ENCODE data around the gene ARHGAP26. TPM values are rescaled to one million over a fixed set of nuclear protein-coding genes. Genes with fewer than 3 reads are reported as not detected.

Gene ARHGAP26
- total and polyA plus RNA-seq, 2 of the 4 experiments (the other 2 are of a cell fraction): 0.54 to 0.56 TPM

DNA sequence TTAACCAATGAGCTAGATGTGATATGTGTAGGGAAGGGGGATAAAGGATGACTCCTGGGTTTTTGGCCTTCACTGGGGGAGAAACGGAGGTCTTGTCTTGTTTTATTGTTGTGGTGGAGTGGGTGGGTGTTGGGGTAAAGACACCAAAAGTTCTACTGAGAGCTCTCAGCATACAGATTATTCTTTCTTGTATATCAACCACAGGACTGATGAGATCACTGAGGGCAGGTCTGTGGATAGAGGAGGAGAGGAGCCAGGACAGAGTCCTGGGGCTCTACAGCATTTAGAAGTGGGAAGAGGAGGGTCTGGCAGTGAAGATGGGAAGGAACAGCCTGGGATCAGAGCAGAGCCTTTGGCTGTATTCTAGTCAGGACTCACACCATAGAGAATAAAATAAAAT is 310.8 kb downstream of the ARHGAP26 start:
- Histone ChIP-seq H2AK5ac (ENCODE audit: low read depth, low read length) (no peak overlapping the region), H3K14ac (replicated peaks; ENCODE audit: low read depth, low read length) (no peak overlapping the region), H4K91ac (ENCODE audit: insufficient read depth, low read depth, low read length) (no peak overlapping the region), H3K4me2 (ENCODE audit: low read depth, low read length) (no peak overlapping the region), H3K56ac (ENCODE audit: extremely low read depth, insufficient read depth, low read length) (no peak overlapping the region), H3K9me3 (ENCODE audit: control insufficient read depth, insufficient read depth, low read length) (no peaks in the 10 kb centered on the region), H3K27me3 (ENCODE audit: control insufficient read depth, insufficient read depth, low read length) (no peaks in the 10 kb centered on the region), H2BK20ac (ENCODE audit: low read depth, low read length) (no peak overlapping the region), H3K27ac (ENCODE audit: insufficient read depth, low read length) (no peak overlapping the region), H3K9ac (ENCODE audit: low read depth, low read length) (no peak overlapping the region), H3K4me1 (ENCODE audit: control insufficient read depth, insufficient read depth, low read length) (peaks cover 3% of the 10 kb centered on the region; the same call in 1 of the 2 replicates), H3K23ac (ENCODE audit: low read depth, low read length) (no peak overlapping the region), H2AFZ (replicated peaks; ENCODE audit: low read length, poor library complexity) (no peak overlapping the region), H3K4ac (ENCODE audit: low read depth, low read length) (no peak overlapping the region), H3K79me1 (ENCODE audit: low read depth in 1 of 2, low read length in 2 of 2) (no peaks in the 10 kb centered on the region), H2BK120ac (ENCODE audit: low read depth, low read length) (no peak overlapping the region), H4K20me1 (ENCODE audit: insufficient read depth, low read length) (no peaks in the 10 kb centered on the region), H4K5ac (ENCODE audit: low read depth, low read length) (no peak overlapping the region), H2AK9ac (replicated peaks; ENCODE audit: low read depth, low read length, poor library complexity) (no peak overlapping the region), H3K9me1 (ENCODE audit: insufficient read depth, low read length) (no peaks in the 10 kb centered on the region), H3K4me3 (ENCODE audit: insufficient read depth, low read depth, low read length) (no peak overlapping the region), H2BK5ac (ENCODE audit: low read depth, low read length, poor library complexity, severe bottlenecking) (no peak overlapping the region), H3K36me3 (ENCODE audit: control insufficient read depth, insufficient read depth, low read length) (no peaks in the 10 kb centered on the region), H3K18ac (ENCODE audit: low read depth, low read length) (no peak overlapping the region), H4K8ac (ENCODE audit: low read depth in 2 of 2, low read length in 2 of 2) (no peak overlapping the region), H2BK15ac (ENCODE audit: low read depth, low read length) (no peak overlapping the region)
- BruUV-seq (replicated peaks): no TSS peak
- WGBS, 2 experiments (ENCODE audit: extremely low coverage in 2 of 2, insufficient read length in 1 of 2): no CpG with 5 or more reads among the region's 1 CpG
- in situ Hi-C loops (cut with MboI; ENCODE audit: low sequenced_read_pairs) (no loop called here), dilution Hi-C loops (cut with HindIII; ENCODE audit: low sequenced_read_pairs, unreplicated experiment) (no loop called here), intact Hi-C loops (cut with micrococcal nuclease) (no loop called here)
- ChIA-PET POLR2A (ENCODE audit: unreplicated experiment) (no interaction called here), CTCF (no interaction called here)
- DNase-seq (no peak), ATAC-seq (ENCODE audit: low read depth) (no peak)
- no peak for TF ChIP-seq MAZ (IDR thresholded peaks at IDR 0.05; ENCODE audit: borderline replicate concordance, low read depth, low read length)
- TF ChIP-seq NFE2L2 (IDR thresholded peaks at IDR 0.05; ENCODE audit: low read depth, low read length): no peak
- TF ChIP-seq FOS (IDR thresholded peaks at IDR 0.05; ENCODE audit: low read depth, low read length): no peak
- no peak for TF ChIP-seq CEBPB (IDR thresholded peaks at IDR 0.05; ENCODE audit: low read depth, low read length)
- TF ChIP-seq, protein P1, sequence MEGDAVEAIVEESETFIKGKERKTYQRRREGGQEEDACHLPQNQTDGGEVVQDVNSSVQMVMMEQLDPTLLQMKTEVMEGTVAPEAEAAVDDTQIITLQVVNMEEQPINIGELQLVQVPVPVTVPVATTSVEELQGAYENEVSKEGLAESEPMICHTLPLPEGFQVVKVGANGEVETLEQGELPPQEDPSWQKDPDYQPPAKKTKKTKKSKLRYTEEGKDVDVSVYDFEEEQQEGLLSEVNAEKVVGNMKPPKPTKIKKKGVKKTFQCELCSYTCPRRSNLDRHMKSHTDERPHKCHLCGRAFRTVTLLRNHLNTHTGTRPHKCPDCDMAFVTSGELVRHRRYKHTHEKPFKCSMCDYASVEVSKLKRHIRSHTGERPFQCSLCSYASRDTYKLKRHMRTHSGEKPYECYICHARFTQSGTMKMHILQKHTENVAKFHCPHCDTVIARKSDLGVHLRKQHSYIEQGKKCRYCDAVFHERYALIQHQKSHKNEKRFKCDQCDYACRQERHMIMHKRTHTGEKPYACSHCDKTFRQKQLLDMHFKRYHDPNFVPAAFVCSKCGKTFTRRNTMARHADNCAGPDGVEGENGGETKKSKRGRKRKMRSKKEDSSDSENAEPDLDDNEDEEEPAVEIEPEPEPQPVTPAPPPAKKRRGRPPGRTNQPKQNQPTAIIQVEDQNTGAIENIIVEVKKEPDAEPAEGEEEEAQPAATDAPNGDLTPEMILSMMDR (conservative IDR thresholded peaks at IDR 0.05; ENCODE audit: low read depth, low read length): no peak
- TF ChIP-seq MXI1 (IDR thresholded peaks at IDR 0.05; ENCODE audit: borderline replicate concordance, low read depth, low read length): no peak
- no peak for TF ChIP-seq CHD1 (IDR thresholded peaks at IDR 0.05; ENCODE audit: low read depth, low read length)
- no peak for TF ChIP-seq RFX5 (IDR thresholded peaks at IDR 0.05; ENCODE audit: low read depth, low read length)
- no peak for TF ChIP-seq SMC3 (IDR thresholded peaks at IDR 0.05; ENCODE audit: low read depth, low read length)
- no peak for TF ChIP-seq POLR2A (IDR thresholded peaks at IDR 0.05; ENCODE audit: low read depth, low read length)
- TF ChIP-seq RAD21 (IDR thresholded peaks at IDR 0.05; ENCODE audit: low read length): no peak
